ENCODE results near the gene AMMECR1. TPM values are rescaled to one million over a fixed set of nuclear protein-coding genes. Genes with fewer than 3 reads are reported as not detected.
A peak's percentile ranks its signal among the peaks of the same experiment; 100 is the strongest.

AMMECR1 gene
- total and polyA plus RNA-seq, 2 of the 4 experiments (the other 2 are of a cell fraction): 7.0 to 11.3 TPM

DNA sequence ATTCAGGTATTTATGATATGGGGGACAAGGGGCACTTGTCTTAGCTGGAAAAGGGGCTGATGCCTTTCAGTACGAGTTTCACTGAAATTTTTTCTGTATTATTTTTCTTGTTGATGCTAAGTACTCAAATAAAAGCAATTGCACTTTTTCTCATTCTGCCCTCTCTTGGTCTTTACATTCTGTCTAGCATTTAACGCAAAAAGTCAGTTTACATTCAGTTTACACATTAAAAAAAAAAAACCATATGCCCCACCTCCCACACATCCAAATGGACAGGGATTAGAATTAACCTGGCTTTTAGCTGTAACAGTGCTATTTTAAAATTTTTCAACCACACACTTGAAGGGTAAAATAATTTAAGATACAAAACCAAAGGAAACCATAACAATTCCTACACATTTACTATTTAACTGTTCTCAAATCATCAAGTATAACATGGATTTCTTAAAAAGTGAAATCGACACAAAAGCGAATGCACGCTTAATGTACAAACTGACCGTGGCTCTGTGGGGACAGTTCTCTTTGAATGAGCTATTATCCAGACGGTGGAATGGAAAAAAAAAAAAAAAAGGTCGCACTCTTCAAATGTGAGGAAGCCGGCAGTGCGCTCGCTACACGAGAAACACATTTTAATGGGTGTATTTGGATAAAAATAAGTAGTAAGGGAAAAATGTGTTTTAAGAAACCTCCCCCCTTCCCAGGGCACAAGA lies 1.4 kb downstream of the AMMECR1 start:
- ChIA-PET CTCF (interaction anchor here (0.6 to 1.0 kb wide), 2 partner anchors 36 to 156 kb away, joined by 4 read pairs; no protein-coding TSS in a partner anchor), POLR2A (ENCODE audit: unreplicated experiment) (interaction anchor here (0.6 to 1.0 kb wide), 4 partner anchors 8 to 153 kb away, joined by 4 to 8 read pairs (median 5); no protein-coding TSS in a partner anchor)
- TF ChIP-seq POLR2A (IDR thresholded peaks at IDR 0.05; ENCODE audit: low read depth, low read length) (0 out of 2 replicates have a peak, but pooled peaks have one; percentile 25), MAFK (IDR thresholded peaks at IDR 0.05; ENCODE audit: low read depth, low read length) (no peak)
- peak overlapping the region; percentile 96 for H3K9ac ChIP-seq (ENCODE audit: low read depth, low read length)
- BruUV-seq (replicated peaks): no TSS peak
- WGBS, 2 experiments (ENCODE audit: extremely low coverage in 2 of 2, insufficient read length in 1 of 2): 0% methylated on average over 1 of the region's 12 CpGs; no CpG with 5 or more reads in 1 of the 2 experiments
- no peak overlapping the region for H4K5ac ChIP-seq (ENCODE audit: low read depth, low read length)
- intact Hi-C loops (cut with micrococcal nuclease): loop anchor here (2.0 to 5.0 kb wide), 5 partner anchors 74 to 154 kb away; no protein-coding TSS in a partner anchor
- peak overlapping the region; percentile 99 for H3K27ac ChIP-seq (ENCODE audit: insufficient read depth, low read length)
- H3K79me1 ChIP-seq (ENCODE audit: low read depth in 1 of 2, low read length in 2 of 2): 0 out of 4 replicates have a peak, but pooled peaks cover 0 to 7% of the 10 kb centered on the region in 2 experiments
- no peak overlapping the region for H2AK9ac ChIP-seq (replicated peaks; ENCODE audit: low read depth, low read length, poor library complexity)
- H2BK15ac ChIP-seq (ENCODE audit: low read depth, low read length): no peak overlapping the region
- H3K36me3 ChIP-seq (ENCODE audit: control insufficient read depth, insufficient read depth, low read length): no peaks in the 10 kb centered on the region
- no peaks in the 10 kb centered on the region for H3K9me1 ChIP-seq (ENCODE audit: insufficient read depth, low read length)
- H3K18ac ChIP-seq (ENCODE audit: low read depth, low read length): peak overlapping the region; percentile 50; the same call in 1 of the 2 replicates
- in situ Hi-C loops (cut with MboI; ENCODE audit: low sequenced_read_pairs): no loop called here
- H2BK20ac ChIP-seq (ENCODE audit: low read depth, low read length): no peak overlapping the region
- H3K4me3 ChIP-seq (ENCODE audit: insufficient read depth, low read depth, low read length): peak overlapping the region; percentile 99
- ATAC-seq (ENCODE audit: low read depth): no peak
- no peak overlapping the region for H3K4ac ChIP-seq (ENCODE audit: low read depth, low read length)
- H2BK5ac ChIP-seq (ENCODE audit: low read depth, low read length, poor library complexity, severe bottlenecking): peak overlapping the region; percentile 21
- H2AFZ ChIP-seq (replicated peaks; ENCODE audit: low read length, poor library complexity): no peak overlapping the region
- peak overlapping the region; percentile 83 for H3K4me2 ChIP-seq (ENCODE audit: low read depth, low read length)
- dilution Hi-C loops (cut with HindIII; ENCODE audit: low sequenced_read_pairs, unreplicated experiment): no loop called here
- H3K4me1 ChIP-seq (ENCODE audit: control insufficient read depth, insufficient read depth, low read length): no peaks in the 10 kb centered on the region; the same call in 1 of the 2 replicates
- H3K23ac ChIP-seq (ENCODE audit: low read depth, low read length): no peak overlapping the region
- 0 out of 2 replicates have a peak overlapping the region, but pooled peaks have one; percentile 25 for H3K14ac ChIP-seq (replicated peaks; ENCODE audit: low read depth, low read length)
- H2AK5ac ChIP-seq (ENCODE audit: low read depth, low read length): no peak overlapping the region
- no peak overlapping the region for H2BK120ac ChIP-seq (ENCODE audit: low read depth, low read length)
- DNase-seq: no peak
- H4K8ac ChIP-seq (ENCODE audit: low read depth in 2 of 2, low read length in 2 of 2): no peak overlapping the region
- no peaks in the 10 kb centered on the region for H3K9me3 ChIP-seq (ENCODE audit: control insufficient read depth, insufficient read depth, low read length)
- H4K91ac ChIP-seq (ENCODE audit: insufficient read depth, low read depth, low read length): no peak overlapping the region
- no peaks in the 10 kb centered on the region; the same call in 1 of the 2 replicates for H4K20me1 ChIP-seq (ENCODE audit: insufficient read depth, low read length)
- no peak overlapping the region for H3K56ac ChIP-seq (ENCODE audit: extremely low read depth, insufficient read depth, low read length)
- peaks cover 3% of the 10 kb centered on the region; the same call in 1 of the 2 replicates for H3K27me3 ChIP-seq (ENCODE audit: control insufficient read depth, insufficient read depth, low read length)
